Measurements from ENCODE around the gene SLC9A1. TPM values are rescaled to one million over a fixed set of nuclear protein-coding genes. Genes with fewer than 3 reads are reported as not detected.

SLC9A1 gene
- total and polyA plus RNA-seq, 8 donors, result 16.3 to 132 (median 27.9) TPM

- H3K4me3 ChIP-seq, result peak overlapping the region in 1 of 4 donors; percentile 71
- H3K4me1 ChIP-seq, result peaks cover 61 to 98% (median 85%) of the 10 kb centered on the region in 4 donors
- intact Hi-C loops (cut with DNase I; ENCODE audit: low total_unique reads), result no loop called here
- peak overlapping the region in 4 of 5 donors; percentile 7 to 58 (median 44) for H3K27ac ChIP-seq
- DNase-seq, result no peak
- H3K9me3 ChIP-seq, result no peaks in the 10 kb centered on the region
- no peaks in the 10 kb centered on the region for H3K27me3 ChIP-seq
- 57 to 79% (median 76%) methylated on average over 2 of the region's 2 CpGs for WGBS, 5 donors
- H3K36me3 ChIP-seq, result peaks cover 0 to 18% (median 0%) of the 10 kb centered on the region in 4 donors
- TF ChIP-seq POLR2AphosphoS5 (IDR thresholded peaks at IDR 0.05), result no peak
- TF ChIP-seq, protein P1, sequence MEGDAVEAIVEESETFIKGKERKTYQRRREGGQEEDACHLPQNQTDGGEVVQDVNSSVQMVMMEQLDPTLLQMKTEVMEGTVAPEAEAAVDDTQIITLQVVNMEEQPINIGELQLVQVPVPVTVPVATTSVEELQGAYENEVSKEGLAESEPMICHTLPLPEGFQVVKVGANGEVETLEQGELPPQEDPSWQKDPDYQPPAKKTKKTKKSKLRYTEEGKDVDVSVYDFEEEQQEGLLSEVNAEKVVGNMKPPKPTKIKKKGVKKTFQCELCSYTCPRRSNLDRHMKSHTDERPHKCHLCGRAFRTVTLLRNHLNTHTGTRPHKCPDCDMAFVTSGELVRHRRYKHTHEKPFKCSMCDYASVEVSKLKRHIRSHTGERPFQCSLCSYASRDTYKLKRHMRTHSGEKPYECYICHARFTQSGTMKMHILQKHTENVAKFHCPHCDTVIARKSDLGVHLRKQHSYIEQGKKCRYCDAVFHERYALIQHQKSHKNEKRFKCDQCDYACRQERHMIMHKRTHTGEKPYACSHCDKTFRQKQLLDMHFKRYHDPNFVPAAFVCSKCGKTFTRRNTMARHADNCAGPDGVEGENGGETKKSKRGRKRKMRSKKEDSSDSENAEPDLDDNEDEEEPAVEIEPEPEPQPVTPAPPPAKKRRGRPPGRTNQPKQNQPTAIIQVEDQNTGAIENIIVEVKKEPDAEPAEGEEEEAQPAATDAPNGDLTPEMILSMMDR (IDR thresholded peaks at IDR 0.05), result no peak
Observed at GRCh38 chr1:27148591-27148990, 6.3 kb downstream of the SLC9A1 start.

DNA sequence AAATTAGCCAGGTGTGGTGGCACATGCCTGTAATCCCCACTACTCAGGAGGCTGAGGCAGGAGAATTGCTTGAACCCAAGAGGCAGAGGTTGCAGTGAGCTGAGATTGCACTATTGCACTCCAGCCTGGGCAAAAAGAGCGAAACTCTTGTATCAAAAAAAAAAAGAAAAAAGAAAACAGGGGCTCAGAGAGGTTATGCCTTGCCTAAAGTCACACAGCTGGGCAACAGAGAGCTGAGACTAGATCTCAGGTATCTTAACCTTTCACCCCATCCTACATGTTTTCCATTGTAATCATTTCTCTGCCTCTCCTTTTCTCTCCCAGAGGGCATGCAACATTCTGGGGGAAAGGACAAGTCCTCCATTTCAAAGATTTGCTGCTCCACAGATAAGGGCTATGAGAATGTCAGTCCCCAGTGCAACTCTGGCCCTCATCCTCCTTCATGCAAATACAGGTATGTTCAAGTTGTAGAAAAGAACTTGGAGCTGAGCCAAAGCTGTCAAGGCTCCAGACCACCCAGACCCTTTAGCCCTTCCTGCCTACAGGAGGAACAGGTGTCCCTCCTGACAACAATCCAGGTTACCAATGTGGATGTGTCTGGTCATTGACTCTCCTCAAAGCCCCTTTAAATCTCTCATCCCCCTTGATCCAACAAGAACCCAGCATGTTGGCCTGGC is 6.9 kb downstream of the SLC9A1 start:
- no peaks in the 10 kb centered on the region for H3K27me3 ChIP-seq
- H3K9me3 ChIP-seq, result no peaks in the 10 kb centered on the region
- WGBS, 5 donors, result 100% methylated on average over 1 of the region's 1 CpG
- peaks cover 62 to 98% (median 85%) of the 10 kb centered on the region in 4 donors for H3K4me1 ChIP-seq
- no peak for DNase-seq
- H3K36me3 ChIP-seq, result peaks cover 0 to 18% (median 0%) of the 10 kb centered on the region in 4 donors
- H3K27ac ChIP-seq, result peak overlapping the region; percentile 5 to 58 (median 40)
- no peak overlapping the region for H3K4me3 ChIP-seq
- intact Hi-C loops (cut with DNase I; ENCODE audit: low total_unique reads), result no loop called here
- TF ChIP-seq, protein P1 (IDR thresholded peaks at IDR 0.05), result no peak
- TF ChIP-seq POLR2A (IDR thresholded peaks at IDR 0.05), result no peak
- TF ChIP-seq EP300 (IDR thresholded peaks at IDR 0.05), result no peak
- no peak for TF ChIP-seq POLR2AphosphoS5 (IDR thresholded peaks at IDR 0.05)

DNA sequence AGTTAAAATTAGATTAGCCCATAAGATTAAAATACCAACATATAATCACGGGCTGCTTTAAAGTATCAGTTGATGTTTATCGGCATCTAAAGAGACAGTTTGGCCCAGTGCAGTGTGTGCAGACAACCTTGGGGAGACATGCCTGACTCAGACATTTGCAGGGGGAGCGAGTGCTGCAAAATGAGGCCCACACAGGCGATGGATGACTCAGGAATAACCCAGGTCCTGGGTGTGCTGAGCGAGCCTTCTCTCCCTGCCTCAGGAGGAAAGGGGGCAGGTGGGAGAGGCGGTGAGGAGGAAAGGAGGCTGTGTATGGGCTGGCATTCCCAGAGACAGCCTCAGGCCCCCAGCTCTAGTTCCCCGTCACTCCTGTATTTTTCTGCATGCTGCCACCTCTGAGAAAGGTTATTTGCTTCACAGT is 9.0 kb downstream of the SLC9A1 start:
- peak in 1 of 2 donors; percentile 51 for DNase-seq
- H3K36me3 ChIP-seq, result peaks cover 0 to 16% (median 0%) of the 10 kb centered on the region in 4 donors
- no peaks in the 10 kb centered on the region for H3K27me3 ChIP-seq
- H3K4me3 ChIP-seq, result no peak overlapping the region
- peak overlapping the region; percentile 73 to 85 (median 82) for H3K27ac ChIP-seq
- WGBS, 5 donors, result 45 to 63% (median 59%) methylated on average over 7 of the region's 7 CpGs
- intact Hi-C loops (cut with DNase I; ENCODE audit: low total_unique reads), result no loop called here
- TF ChIP-seq EP300 (IDR thresholded peaks at IDR 0.05) (no peak), POLR2AphosphoS5 (IDR thresholded peaks at IDR 0.05) (peak in 1 of 3 donors; percentile 47), POLR2A (IDR thresholded peaks at IDR 0.05) (no peak)
- TF ChIP-seq, protein P1 (IDR thresholded peaks at IDR 0.05), result no peak
- H3K4me1 ChIP-seq, result peaks cover 64 to 98% (median 85%) of the 10 kb centered on the region in 4 donors
- no peaks in the 10 kb centered on the region for H3K9me3 ChIP-seq

DNA sequence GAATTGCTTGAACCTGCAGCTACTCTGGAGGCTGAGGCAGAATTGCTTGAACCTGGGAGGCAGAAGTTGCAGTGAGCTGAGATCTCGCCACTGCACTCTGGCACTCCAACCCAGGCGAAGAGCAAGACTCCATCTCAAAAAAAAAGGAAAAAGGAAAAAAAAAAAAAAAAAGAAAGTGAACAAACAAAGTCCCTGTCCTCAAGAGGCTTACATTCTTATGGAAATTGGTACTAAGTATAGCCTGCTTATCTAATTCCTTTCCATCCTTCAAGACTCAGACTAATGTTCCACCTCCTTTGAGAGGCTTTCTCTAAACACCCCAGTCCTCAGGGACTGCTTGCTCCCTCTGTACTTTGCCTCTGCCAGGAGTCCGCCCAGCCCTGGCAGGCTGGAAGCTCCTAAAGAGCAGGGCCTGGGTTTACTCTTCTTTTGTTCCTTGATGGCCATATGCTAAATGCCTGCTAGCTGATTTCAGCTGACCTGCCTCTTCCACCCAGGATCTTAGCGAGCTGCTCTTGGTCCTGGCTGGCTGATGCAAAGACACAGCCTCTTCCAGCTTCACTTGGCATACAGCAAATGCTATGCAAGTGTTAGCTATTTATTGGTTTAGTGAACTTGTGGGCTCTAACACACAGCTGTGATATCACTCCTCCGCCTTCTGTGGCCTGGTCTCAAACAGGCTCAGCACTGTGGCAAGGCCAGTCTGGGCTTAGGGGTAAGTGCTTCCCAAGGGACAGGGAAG is 9.8 kb downstream of the SLC9A1 start:
- intact Hi-C loops (cut with DNase I; ENCODE audit: low total_unique reads), result no loop called here

More for the DNA sequence above, 9.8 kb downstream of the SLC9A1 start:
- no peaks in the 10 kb centered on the region for H3K27me3 ChIP-seq
- peak overlapping the region; percentile 73 to 85 (median 83) for H3K27ac ChIP-seq
- H3K4me3 ChIP-seq, result no peak overlapping the region
- peaks cover 63 to 98% (median 85%) of the 10 kb centered on the region in 4 donors for H3K4me1 ChIP-seq
- 46 to 61% (median 53%) methylated on average over 5 of the region's 5 CpGs for WGBS, 5 donors
- DNase-seq, result peak; percentile 63 to 73
- peaks cover 0 to 13% (median 0%) of the 10 kb centered on the region in 4 donors for H3K36me3 ChIP-seq
- H3K9me3 ChIP-seq, result no peaks in the 10 kb centered on the region
- TF ChIP-seq, protein P1 (IDR thresholded peaks at IDR 0.05), result no peak
- TF ChIP-seq POLR2A (IDR thresholded peaks at IDR 0.05), result no peak
- no peak for TF ChIP-seq EP300 (IDR thresholded peaks at IDR 0.05)
- peak in 1 of 3 donors; percentile 6 for TF ChIP-seq POLR2AphosphoS5 (IDR thresholded peaks at IDR 0.05)
